Hepatic stellate cell (primary cell): ENCODE data around the gene SLC38A7.

Source experiments
- DNase-seq: peaks from one replicate; pipeline ENCODE4 v3.0.0; 2011; ENCODE audit warnings: low spot score

SLC38A7 gene

GRCh38 chr16:58635502-58635901 lies 49.1 kb downstream of the SLC38A7 start:
- DNase-seq = no peak

GRCh38 chr16:58634265-58634802 lies 50.2 kb downstream of the SLC38A7 start:
- no peak for DNase-seq

GRCh38 chr16:58629733-58630640 lies 54.6 kb downstream of the SLC38A7 start, which contains the start of gene CNOT1:
CNOT1 (minus strand) TSS chr16:58629826; CDS start chr16:58599337, 30,489 bp downstream.
- peak; percentile 98 for DNase-seq

- DNase-seq = peak; percentile 58
These were observed 55.5 kb downstream of the SLC38A7 start for GRCh38 chr16:58628845-58629732.

- no peak for DNase-seq
These were observed 60.4 kb downstream of the SLC38A7 start for GRCh38 chr16:58624209-58624608.

GRCh38 chr16:58620396-58620795 lies 64.2 kb downstream of the SLC38A7 start:
- DNase-seq = no peak

GRCh38 chr16:58615280-58615679 lies 69.3 kb downstream of the SLC38A7 start:
- DNase-seq = no peak
